Effector memory CD4-positive, alpha-beta T cell (primary cell): ENCODE results near the gene HSPB7.

Source experiments
- DNase-seq, 3 donors: peaks; one replicate each; pipeline ENCODE4 v3.0.0-alpha.2; 2020
- H3K27ac ChIP-seq: 2 replicates; pipeline ENCODE4 v1.7.0; 2013; ENCODE audit warnings: mild to moderate bottlenecking, low read length, moderate library complexity; ENCODE audit not compliant: insufficient read depth, poor library complexity, severe bottlenecking
- H3K27me3 ChIP-seq: replicated peaks from 2 replicates; pipeline ENCODE4 v1.7.0; 2013; ENCODE audit warnings: mild to moderate bottlenecking, low read length; ENCODE audit not compliant: insufficient read depth, control insufficient read depth, poor library complexity, severe bottlenecking
- H3K36me3 ChIP-seq: 2 replicates; pipeline ENCODE4 v1.7.0; 2013; ENCODE audit warnings: mild to moderate bottlenecking, low read length, moderate library complexity; ENCODE audit not compliant: control insufficient read depth, insufficient read depth
- H3K4me1 ChIP-seq: 2 replicates; pipeline ENCODE4 v1.7.0; 2013; ENCODE audit warnings: low read length, mild to moderate bottlenecking; ENCODE audit not compliant: control insufficient read depth, insufficient read depth, poor library complexity, severe bottlenecking
- H3K4me3 ChIP-seq: 2 replicates; pipeline ENCODE4 v1.7.0; 2013; ENCODE audit warnings: low read length, low read depth, mild to moderate bottlenecking; ENCODE audit not compliant: insufficient read depth, poor library complexity, severe bottlenecking
- H3K9me3 ChIP-seq: 2 replicates; pipeline ENCODE4 v1.7.0; 2013; ENCODE audit warnings: mild to moderate bottlenecking, low read length, moderate library complexity; ENCODE audit not compliant: control insufficient read depth

HSPB7 gene

GRCh38 chr1:15994590-15995351 lies 23.1 kb downstream of the HSPB7 start:
- H3K36me3 ChIP-seq, result no peaks in the 10 kb centered on the region
- no peaks in the 10 kb centered on the region for H3K9me3 ChIP-seq
- no peaks in the 10 kb centered on the region for H3K27me3 ChIP-seq
- DNase-seq, result peak in 1 of 3 donors; percentile 15
- H3K4me1 ChIP-seq, result no peaks in the 10 kb centered on the region
- no peak overlapping the region for H3K27ac ChIP-seq
- H3K4me3 ChIP-seq, result no peak overlapping the region

- no peak overlapping the region for H3K27ac ChIP-seq
- H3K27me3 ChIP-seq, result no peaks in the 10 kb centered on the region
- DNase-seq, result no peak
- no peaks in the 10 kb centered on the region for H3K4me1 ChIP-seq
- H3K36me3 ChIP-seq, result no peaks in the 10 kb centered on the region
- no peak overlapping the region for H3K4me3 ChIP-seq
- no peaks in the 10 kb centered on the region for H3K9me3 ChIP-seq
Measured at GRCh38 chr1:15994081-15994480, 23.8 kb downstream of the HSPB7 start.

GRCh38 chr1:15993666-15994065 lies 24.2 kb downstream of the HSPB7 start:
- no peaks in the 10 kb centered on the region for H3K36me3 ChIP-seq
- H3K9me3 ChIP-seq, result no peaks in the 10 kb centered on the region
- no peak for DNase-seq
- H3K27ac ChIP-seq, result no peak overlapping the region
- H3K4me3 ChIP-seq, result no peak overlapping the region
- H3K27me3 ChIP-seq, result no peaks in the 10 kb centered on the region
- H3K4me1 ChIP-seq, result no peaks in the 10 kb centered on the region

GRCh38 chr1:15992582-15993500 lies 25.0 kb downstream of the HSPB7 start:
- no peaks in the 10 kb centered on the region for H3K36me3 ChIP-seq
- H3K4me3 ChIP-seq, result no peak overlapping the region
- no peaks in the 10 kb centered on the region for H3K9me3 ChIP-seq
- H3K4me1 ChIP-seq, result no peaks in the 10 kb centered on the region
- no peak overlapping the region for H3K27ac ChIP-seq
- DNase-seq, result no peak
- no peaks in the 10 kb centered on the region for H3K27me3 ChIP-seq

GRCh38 chr1:15992187-15992553 lies 25.7 kb downstream of the HSPB7 start:
- Histone ChIP-seq H3K27me3 (no peaks in the 10 kb centered on the region), H3K9me3 (no peaks in the 10 kb centered on the region), H3K36me3 (no peaks in the 10 kb centered on the region), H3K27ac (no peak overlapping the region), H3K4me1 (no peaks in the 10 kb centered on the region), H3K4me3 (no peak overlapping the region)
- DNase-seq, result no peak

GRCh38 chr1:15991427-15992186 lies 26.2 kb downstream of the HSPB7 start:
- Histone ChIP-seq H3K36me3 (no peaks in the 10 kb centered on the region), H3K4me3 (no peak overlapping the region), H3K9me3 (no peaks in the 10 kb centered on the region), H3K27ac (no peak overlapping the region), H3K27me3 (no peaks in the 10 kb centered on the region), H3K4me1 (no peaks in the 10 kb centered on the region)
- DNase-seq, result no peak

GRCh38 chr1:15989776-15990175 lies 28.1 kb downstream of the HSPB7 start:
- no peak overlapping the region for H3K4me3 ChIP-seq
- H3K27ac ChIP-seq, result no peak overlapping the region
- H3K27me3 ChIP-seq, result no peaks in the 10 kb centered on the region
- no peak for DNase-seq
- H3K36me3 ChIP-seq, result no peaks in the 10 kb centered on the region
- no peaks in the 10 kb centered on the region for H3K4me1 ChIP-seq
- H3K9me3 ChIP-seq, result no peaks in the 10 kb centered on the region

- Histone ChIP-seq H3K9me3 (no peaks in the 10 kb centered on the region), H3K27ac (no peak overlapping the region), H3K36me3 (no peaks in the 10 kb centered on the region), H3K27me3 (no peaks in the 10 kb centered on the region), H3K4me1 (no peaks in the 10 kb centered on the region), H3K4me3 (no peak overlapping the region)
- DNase-seq, result no peak
Measured at GRCh38 chr1:15988856-15989736, 28.7 kb downstream of the HSPB7 start.

- no peaks in the 10 kb centered on the region for H3K9me3 ChIP-seq
- H3K4me1 ChIP-seq, result no peaks in the 10 kb centered on the region
- DNase-seq, result no peak
- no peak overlapping the region for H3K4me3 ChIP-seq
- no peaks in the 10 kb centered on the region for H3K27me3 ChIP-seq
- no peaks in the 10 kb centered on the region for H3K36me3 ChIP-seq
- H3K27ac ChIP-seq, result no peak overlapping the region
Measured at GRCh38 chr1:15985611-15986297, 32.1 kb downstream of the HSPB7 start.
